Stimulated activated memory B cell treated with anti-CD40 and anti-IgM and Interleukin-4, amounts not matched to agents 10 μg/mL and 1 μg/mL and 100 μg/mL, for 72 hours (primary cell): ENCODE data around the gene TERT.
A peak's percentile ranks its signal among the peaks of the same experiment; 100 is the strongest.
"Not testable (repeated sequence)": the region's sequence is repeated elsewhere in the genome, so short reads cannot be mapped to it uniquely, and the experiment has no call there.

Experiments used
- ATAC-seq: fragments of 150-1000 bp; cut with Tn5 transposase; 2 replicates; pipeline ENCODE4 v1.10.0; 2021
- H3K27ac Mint-ChIP-seq: one replicate; pipeline ENCODE4 v1.8.0; 2022; ENCODE audit warnings: mild to moderate bottlenecking, mixed read lengths
- H3K27me3 Mint-ChIP-seq: one replicate; pipeline ENCODE4 v1.8.0; 2022; ENCODE audit warnings: mixed read lengths
- H3K36me3 Mint-ChIP-seq: one replicate; pipeline ENCODE4 v1.8.0; 2022; ENCODE audit warnings: mixed read lengths
- H3K4me1 Mint-ChIP-seq: one replicate; pipeline ENCODE4 v1.8.0; 2022; ENCODE audit warnings: mixed read lengths
- H3K4me3 Mint-ChIP-seq: one replicate; pipeline ENCODE4 v1.8.0; 2022; ENCODE audit warnings: mild to moderate bottlenecking, moderate library complexity, mixed read lengths
- H3K9me3 Mint-ChIP-seq: one replicate; pipeline ENCODE4 v1.8.0; 2022; ENCODE audit warnings: mixed read lengths

TERT gene

DNA sequence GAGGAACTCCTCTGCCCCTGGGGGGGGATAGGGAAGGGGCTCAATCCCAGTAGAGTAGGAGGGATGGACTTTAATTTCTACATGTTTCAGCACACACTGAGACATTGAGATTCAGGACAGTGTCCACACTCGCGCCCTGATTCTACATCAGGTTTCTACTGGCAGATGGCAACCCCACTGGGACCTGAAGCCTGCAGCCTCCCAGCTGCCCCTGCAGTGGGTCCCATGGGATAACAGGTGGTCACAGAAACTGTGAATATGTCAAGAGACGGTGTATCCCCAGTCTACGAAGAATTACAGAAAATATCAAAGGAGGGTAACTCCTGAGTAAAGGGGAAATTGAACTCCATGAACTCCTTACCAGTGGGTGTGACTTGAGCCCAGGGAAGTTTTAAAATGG is 2.4 kb upstream of the TERT start:
- ATAC-seq, result peak; percentile 61
- Mint-ChIP-seq H3K9me3 (no peaks in the 10 kb centered on the region), H3K36me3 (no peaks in the 10 kb centered on the region), H3K4me3 (no peak overlapping the region), H3K4me1 (peaks cover 36% of the 10 kb centered on the region), H3K27ac (no peak overlapping the region), H3K27me3 (peaks cover 47% of the 10 kb centered on the region)

DNA sequence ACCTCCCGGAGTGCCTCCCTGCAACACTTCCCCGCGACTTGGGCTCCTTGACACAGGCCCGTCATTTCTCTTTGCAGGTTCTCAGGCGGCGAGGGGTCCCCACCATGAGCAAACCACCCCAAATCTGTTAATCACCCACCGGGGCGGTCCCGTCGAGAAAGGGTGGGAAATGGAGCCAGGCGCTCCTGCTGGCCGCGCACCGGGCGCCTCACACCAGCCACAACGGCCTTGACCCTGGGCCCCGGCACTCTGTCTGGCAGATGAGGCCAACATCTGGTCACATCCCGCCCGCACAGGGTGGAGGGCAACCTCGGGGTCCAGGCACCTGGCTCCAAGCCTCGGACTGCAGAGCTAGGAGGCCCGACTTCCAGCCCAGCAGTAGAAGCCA is 776 bp upstream of the TERT start:
- peaks cover 36% of the 10 kb centered on the region for H3K4me1 Mint-ChIP-seq
- no peaks in the 10 kb centered on the region for H3K9me3 Mint-ChIP-seq
- H3K27me3 Mint-ChIP-seq, result peaks cover 58% of the 10 kb centered on the region
- no peak for ATAC-seq
- no peaks in the 10 kb centered on the region for H3K36me3 Mint-ChIP-seq
- peak overlapping the region; percentile 34 for H3K4me3 Mint-ChIP-seq
- H3K27ac Mint-ChIP-seq, result no peak overlapping the region

GRCh38 chr5:1294206-1294834 is 548 bp downstream of the TERT start:
- no peak overlapping the region for H3K4me3 Mint-ChIP-seq
- H3K4me1 Mint-ChIP-seq, result peaks cover 36% of the 10 kb centered on the region
- peaks cover 56% of the 10 kb centered on the region for H3K27me3 Mint-ChIP-seq
- H3K36me3 Mint-ChIP-seq, result no peaks in the 10 kb centered on the region
- no peaks in the 10 kb centered on the region for H3K9me3 Mint-ChIP-seq
- H3K27ac Mint-ChIP-seq, result no peak overlapping the region
- peak; percentile 35 for ATAC-seq

DNA sequence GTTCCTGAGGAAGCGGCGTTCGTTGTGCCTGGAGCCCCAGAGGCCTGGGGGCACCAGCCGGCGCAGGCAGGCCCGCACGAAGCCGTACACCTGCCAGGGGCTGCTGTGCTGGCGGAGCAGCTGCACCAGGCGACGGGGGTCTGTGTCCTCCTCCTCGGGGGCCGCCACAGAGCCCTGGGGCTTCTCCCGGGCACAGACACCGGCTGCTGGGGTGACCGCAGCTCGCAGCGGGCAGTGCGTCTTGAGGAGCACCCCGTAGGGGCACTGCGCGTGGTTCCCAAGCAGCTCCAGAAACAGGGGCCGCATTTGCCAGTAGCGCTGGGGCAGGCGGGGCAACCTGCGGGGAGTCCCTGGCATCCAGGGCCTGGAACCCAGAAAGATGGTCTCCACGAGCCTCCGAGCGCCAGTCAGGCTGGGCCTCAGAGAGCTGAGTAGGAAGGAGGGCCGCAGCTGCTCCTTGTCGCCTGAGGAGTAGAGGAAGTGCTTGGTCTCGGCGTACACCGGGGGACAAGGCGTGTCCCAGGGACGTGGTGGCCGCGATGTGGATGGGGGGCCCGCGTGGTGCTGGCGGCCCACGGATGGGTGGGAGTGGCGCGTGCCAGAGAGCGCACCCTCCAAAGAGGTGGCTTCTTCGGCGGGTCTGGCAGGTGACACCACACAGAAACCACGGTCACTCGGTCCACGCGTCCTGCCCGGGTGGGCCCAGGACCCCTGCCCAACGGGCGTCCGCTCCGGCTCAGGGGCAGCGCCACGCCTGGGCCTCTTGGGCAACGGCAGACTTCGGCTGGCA is 1.3 kb downstream of the TERT start:
- Mint-ChIP-seq H3K4me3 (peak overlapping the region; percentile 46), H3K36me3 (no peaks in the 10 kb centered on the region), H3K4me1 (peaks cover 33% of the 10 kb centered on the region), H3K27ac (no peak overlapping the region), H3K27me3 (peaks cover 55% of the 10 kb centered on the region), H3K9me3 (no peaks in the 10 kb centered on the region)
- ATAC-seq, result peak; percentile 28

GRCh38 chr5:1292846-1293415 is 1.9 kb downstream of the TERT start:
- ATAC-seq, result no peak
- Mint-ChIP-seq H3K4me3 (no peak overlapping the region), H3K4me1 (peaks cover 28% of the 10 kb centered on the region)

DNA sequence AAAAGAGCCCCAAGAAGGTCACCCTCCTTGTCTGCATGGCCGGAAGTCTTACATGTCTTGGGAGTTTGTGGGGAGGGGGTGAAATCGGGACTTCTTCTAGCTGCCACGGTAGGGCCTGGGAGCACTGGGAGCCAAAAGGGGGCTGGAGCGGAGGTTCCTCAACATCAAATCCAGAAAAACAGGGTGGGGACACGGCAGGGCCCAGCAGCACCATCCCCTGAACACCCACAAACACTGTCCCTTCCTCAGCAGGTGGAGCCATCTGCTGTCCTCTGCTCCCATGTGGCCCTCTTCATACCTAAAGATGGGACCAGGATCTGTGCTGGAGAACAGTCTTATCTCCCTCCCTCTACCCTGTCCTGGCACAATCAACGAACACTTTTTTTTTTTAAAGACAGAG is 2.7 kb downstream of the TERT start:
- no peak for ATAC-seq
- Mint-ChIP-seq H3K27me3 (peaks cover 58% of the 10 kb centered on the region), H3K4me1 (peaks cover 24% of the 10 kb centered on the region), H3K36me3 (peaks cover 6% of the 10 kb centered on the region), H3K9me3 (peaks cover 4% of the 10 kb centered on the region), H3K27ac (no peak overlapping the region), H3K4me3 (no peak overlapping the region)

More at GRCh38 chr5:1292846-1293415, 1.9 kb downstream of the TERT start:
- Mint-ChIP-seq H3K27me3 (peaks cover 56% of the 10 kb centered on the region), H3K27ac (no peak overlapping the region), H3K9me3 (peaks cover 4% of the 10 kb centered on the region), H3K36me3 (peaks cover 5% of the 10 kb centered on the region)

DNA sequence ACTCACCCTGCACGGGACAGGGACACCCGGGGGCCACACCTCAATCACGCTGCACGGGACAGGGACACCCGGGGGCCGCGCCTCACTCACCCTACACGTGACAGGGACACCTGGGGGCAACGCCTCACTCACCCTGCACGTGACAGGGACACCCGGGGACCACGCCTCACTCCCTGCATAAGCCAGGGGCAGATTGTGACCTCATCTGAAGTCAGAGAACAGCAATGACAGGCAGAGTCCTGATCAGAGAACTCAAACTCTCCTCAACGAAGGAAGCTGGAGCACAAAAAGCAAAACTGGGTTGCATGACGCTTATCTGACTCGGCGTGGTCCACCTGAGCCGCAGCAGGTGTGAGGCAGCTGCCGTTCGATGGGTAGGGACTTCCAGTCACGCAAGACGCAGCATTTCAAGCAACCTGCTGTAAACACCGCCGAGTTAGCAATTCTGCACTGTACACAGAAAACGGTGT is 3.2 kb downstream of the TERT start:
- ATAC-seq, result no peak
- peaks cover 6% of the 10 kb centered on the region for H3K36me3 Mint-ChIP-seq
- no peak overlapping the region for H3K4me3 Mint-ChIP-seq
- H3K27ac Mint-ChIP-seq, result no peak overlapping the region
- peaks cover 19% of the 10 kb centered on the region for H3K4me1 Mint-ChIP-seq
- H3K9me3 Mint-ChIP-seq, result peaks cover 4% of the 10 kb centered on the region
- peaks cover 56% of the 10 kb centered on the region for H3K27me3 Mint-ChIP-seq

- ATAC-seq, H3K9me3 Mint-ChIP-seq, H3K27ac Mint-ChIP-seq, H3K4me3 Mint-ChIP-seq, H3K36me3 Mint-ChIP-seq: not testable (repeated sequence)
- Mint-ChIP-seq H3K4me1 (peaks cover 12% of the 10 kb centered on the region), H3K27me3 (peaks cover 49% of the 10 kb centered on the region)
Measured at GRCh38 chr5:1290956-1291355, 3.9 kb downstream of the TERT start.

DNA sequence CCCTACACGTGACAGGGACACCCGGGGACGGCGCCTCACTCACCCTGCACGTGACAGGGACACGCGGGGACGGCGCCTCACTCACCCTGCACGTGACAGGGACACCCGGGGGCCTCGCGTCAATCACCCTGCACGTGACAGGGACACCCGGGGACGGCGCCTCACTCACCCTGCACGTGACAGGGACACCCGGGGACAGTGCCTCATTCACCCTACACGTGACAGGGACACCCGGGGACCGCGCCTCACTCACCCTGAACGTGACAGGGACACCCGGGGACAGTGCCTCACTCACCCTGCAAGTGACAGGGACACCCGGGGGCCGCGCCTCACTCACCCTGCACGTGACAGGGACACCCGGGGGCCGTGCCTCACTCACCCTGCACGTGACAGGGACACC is 5.3 kb downstream of the TERT start:
- H3K27ac Mint-ChIP-seq, ATAC-seq, H3K9me3 Mint-ChIP-seq, H3K4me3 Mint-ChIP-seq, H3K36me3 Mint-ChIP-seq: not testable (repeated sequence)
- Mint-ChIP-seq H3K4me1 (peaks cover 12% of the 10 kb centered on the region), H3K27me3 (peaks cover 44% of the 10 kb centered on the region)

DNA sequence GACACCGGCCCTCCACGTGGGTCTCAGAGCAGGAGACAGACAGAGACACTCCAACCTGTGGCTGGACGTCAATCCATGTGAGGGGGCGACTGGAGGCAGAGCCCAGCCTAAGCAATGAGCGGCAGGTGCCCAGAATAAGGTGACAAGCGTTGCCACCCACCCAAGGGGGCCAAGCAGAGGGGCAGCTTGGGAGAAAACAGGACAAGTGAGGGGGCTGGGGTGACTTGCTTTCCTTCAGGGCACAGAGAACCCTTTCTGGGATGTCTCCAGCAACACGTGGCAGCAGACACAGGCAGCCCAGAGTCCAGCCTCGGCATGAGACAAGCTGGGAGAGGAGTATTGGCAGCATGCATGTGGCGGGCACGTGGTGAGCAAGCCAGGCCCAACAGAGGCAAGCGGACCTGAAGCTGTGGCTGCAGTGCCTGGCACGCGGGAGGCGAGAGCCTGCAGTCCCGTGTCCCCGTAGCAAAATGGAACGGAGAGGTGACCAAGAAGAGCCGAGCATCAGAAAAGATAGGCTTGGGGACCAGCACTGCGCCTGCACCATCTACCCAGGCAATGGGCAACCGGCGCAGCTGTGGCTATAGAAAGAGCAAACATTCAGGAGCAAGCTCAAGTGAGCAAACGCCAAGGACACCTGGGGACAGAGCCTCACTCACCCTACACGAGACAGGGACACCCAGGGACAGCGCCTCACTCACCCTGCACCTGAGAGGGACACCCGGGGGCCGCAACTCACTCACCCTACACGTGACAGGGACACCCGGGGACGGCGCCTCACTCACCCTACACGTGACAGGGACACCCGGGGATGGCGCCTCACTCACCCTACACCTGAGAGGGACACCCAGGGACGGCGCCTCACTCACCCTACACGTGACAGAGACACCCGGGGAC is 6.2 kb downstream of the TERT start:
- Mint-ChIP-seq H3K4me3 (no peak overlapping the region), H3K9me3 (peaks cover 4% of the 10 kb centered on the region), H3K27ac (no peak overlapping the region), H3K27me3 (peaks cover 40% of the 10 kb centered on the region), H3K36me3 (peaks cover 6% of the 10 kb centered on the region), H3K4me1 (peaks cover 10% of the 10 kb centered on the region)
- ATAC-seq, result no peak

- no peak for ATAC-seq
- peaks cover 6% of the 10 kb centered on the region for H3K36me3 Mint-ChIP-seq
- no peak overlapping the region for H3K4me3 Mint-ChIP-seq
- H3K9me3 Mint-ChIP-seq, result peaks cover 4% of the 10 kb centered on the region
- peaks cover 15% of the 10 kb centered on the region for H3K27me3 Mint-ChIP-seq
- H3K27ac Mint-ChIP-seq, result no peak overlapping the region
- H3K4me1 Mint-ChIP-seq, result no peaks in the 10 kb centered on the region
Measured at GRCh38 chr5:1285883-1286291, 9.0 kb downstream of the TERT start.

- Mint-ChIP-seq H3K4me3 (no peak overlapping the region), H3K27me3 (peaks cover 15% of the 10 kb centered on the region), H3K27ac (no peak overlapping the region), H3K9me3 (peaks cover 4% of the 10 kb centered on the region), H3K4me1 (no peaks in the 10 kb centered on the region), H3K36me3 (peaks cover 6% of the 10 kb centered on the region)
- ATAC-seq, result no peak
Measured at GRCh38 chr5:1285141-1285540, 9.7 kb downstream of the TERT start.

DNA sequence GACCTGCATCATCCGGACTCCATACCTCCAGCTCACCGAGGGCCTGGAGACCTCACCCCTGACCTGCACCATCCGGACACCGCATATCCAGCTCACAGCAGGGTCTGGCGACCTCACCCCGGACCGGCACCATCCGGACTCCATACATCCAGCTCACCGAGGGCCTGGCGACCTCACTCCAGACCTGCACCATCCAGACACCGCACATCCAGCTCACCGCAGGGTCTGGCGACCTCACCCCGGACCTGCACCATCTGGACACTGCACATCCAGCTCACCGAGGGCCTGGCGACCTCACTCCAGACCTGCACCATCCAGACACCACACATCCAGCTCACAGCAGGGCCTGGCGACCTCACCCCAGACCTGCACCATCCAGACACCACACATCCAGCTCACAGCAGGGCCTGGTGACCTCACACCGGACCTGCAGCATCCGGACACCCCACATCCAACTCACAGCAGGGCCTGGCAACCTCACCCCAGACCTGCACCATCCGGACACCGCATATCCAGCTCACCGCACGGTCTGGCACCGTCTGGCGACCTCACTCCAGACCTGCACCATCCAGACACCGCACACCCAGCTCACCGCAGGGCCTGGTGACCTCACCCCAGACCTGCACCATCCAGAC is 10.4 kb downstream of the TERT start:
- peaks cover 15% of the 10 kb centered on the region for H3K27me3 Mint-ChIP-seq
- ATAC-seq, H3K4me3 Mint-ChIP-seq: not testable (repeated sequence)

DNA sequence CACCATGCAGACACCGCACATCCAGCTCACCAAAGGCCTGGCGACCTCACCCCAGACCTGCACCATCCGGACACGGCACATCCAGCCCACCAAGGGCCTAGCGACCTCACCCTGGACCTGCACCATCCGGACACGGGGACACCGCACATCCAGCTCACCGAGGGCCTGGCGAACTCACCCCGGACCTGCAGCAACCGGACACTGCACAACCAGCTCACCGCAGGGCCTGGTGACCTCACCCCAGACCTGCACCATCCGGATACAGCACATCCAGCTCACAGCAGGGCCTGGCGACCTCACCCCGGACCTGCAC is 11.2 kb downstream of the TERT start:
- ATAC-seq, H3K4me3 Mint-ChIP-seq, H3K36me3 Mint-ChIP-seq, H3K4me1 Mint-ChIP-seq, H3K27ac Mint-ChIP-seq, H3K9me3 Mint-ChIP-seq: not testable (repeated sequence)
- H3K27me3 Mint-ChIP-seq, result peaks cover 10% of the 10 kb centered on the region

More for the DNA sequence above, 10.4 kb downstream of the TERT start:
- not testable (repeated sequence) for H3K4me1 Mint-ChIP-seq, H3K27ac Mint-ChIP-seq, H3K9me3 Mint-ChIP-seq, H3K36me3 Mint-ChIP-seq
